ENCODE data around the gene VPS8.
A peak's percentile ranks its signal among the peaks of the same experiment; 100 is the strongest.

The VPS8 gene

DNA sequence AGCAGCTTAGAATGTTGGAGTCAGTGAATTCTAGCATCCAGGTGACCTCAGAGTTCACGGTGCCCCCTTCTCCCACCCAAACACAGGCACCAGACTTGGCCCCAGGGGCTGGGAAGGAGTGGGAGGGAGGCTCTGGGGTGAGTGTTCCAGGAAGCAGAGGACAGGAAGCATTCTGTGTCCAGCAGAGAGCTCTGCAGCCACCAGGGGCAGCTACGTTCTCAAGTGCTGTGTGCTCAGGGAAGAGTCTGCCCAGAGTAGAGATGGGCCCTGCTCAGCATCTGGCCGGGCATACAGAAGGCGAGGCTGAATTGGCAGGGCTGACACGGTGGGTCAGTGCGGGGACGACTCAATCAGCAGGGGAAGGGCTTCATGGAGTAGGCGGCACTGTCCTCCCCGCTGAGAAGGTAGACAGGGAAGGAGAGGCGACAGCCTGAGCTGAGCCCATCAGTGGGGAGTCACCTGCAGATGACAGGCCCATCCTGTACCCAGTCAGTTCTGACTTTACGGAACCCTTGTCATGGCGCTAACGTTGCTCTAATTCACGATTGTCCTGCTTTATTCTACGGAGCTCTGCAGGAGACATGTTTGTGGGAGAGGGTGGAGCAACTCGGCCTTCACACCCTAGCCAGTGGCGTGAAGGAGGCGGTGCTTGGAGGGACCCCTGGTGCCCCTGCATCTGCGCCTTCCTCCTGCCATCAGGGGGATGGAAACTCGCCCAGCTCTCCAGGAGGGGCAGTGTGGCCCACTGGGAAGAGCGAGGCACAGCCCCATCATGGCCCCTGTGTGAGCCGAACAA is 258.7 kb downstream of the VPS8 start:
- DNase-seq (ENCODE audit: low read depth), result no peak
- TF ChIP-seq, protein P1, sequence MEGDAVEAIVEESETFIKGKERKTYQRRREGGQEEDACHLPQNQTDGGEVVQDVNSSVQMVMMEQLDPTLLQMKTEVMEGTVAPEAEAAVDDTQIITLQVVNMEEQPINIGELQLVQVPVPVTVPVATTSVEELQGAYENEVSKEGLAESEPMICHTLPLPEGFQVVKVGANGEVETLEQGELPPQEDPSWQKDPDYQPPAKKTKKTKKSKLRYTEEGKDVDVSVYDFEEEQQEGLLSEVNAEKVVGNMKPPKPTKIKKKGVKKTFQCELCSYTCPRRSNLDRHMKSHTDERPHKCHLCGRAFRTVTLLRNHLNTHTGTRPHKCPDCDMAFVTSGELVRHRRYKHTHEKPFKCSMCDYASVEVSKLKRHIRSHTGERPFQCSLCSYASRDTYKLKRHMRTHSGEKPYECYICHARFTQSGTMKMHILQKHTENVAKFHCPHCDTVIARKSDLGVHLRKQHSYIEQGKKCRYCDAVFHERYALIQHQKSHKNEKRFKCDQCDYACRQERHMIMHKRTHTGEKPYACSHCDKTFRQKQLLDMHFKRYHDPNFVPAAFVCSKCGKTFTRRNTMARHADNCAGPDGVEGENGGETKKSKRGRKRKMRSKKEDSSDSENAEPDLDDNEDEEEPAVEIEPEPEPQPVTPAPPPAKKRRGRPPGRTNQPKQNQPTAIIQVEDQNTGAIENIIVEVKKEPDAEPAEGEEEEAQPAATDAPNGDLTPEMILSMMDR (IDR thresholded peaks at IDR 0.05; ENCODE audit: low read depth, low read length, missing control alignments), result peak; percentile 29
- H3K4me3 ChIP-seq (ENCODE audit: low read depth, low read length), result no peak overlapping the region
- in situ Hi-C loops (cut with HindIII; ENCODE audit: low sequenced_read_pairs), result no loop called here

DNA sequence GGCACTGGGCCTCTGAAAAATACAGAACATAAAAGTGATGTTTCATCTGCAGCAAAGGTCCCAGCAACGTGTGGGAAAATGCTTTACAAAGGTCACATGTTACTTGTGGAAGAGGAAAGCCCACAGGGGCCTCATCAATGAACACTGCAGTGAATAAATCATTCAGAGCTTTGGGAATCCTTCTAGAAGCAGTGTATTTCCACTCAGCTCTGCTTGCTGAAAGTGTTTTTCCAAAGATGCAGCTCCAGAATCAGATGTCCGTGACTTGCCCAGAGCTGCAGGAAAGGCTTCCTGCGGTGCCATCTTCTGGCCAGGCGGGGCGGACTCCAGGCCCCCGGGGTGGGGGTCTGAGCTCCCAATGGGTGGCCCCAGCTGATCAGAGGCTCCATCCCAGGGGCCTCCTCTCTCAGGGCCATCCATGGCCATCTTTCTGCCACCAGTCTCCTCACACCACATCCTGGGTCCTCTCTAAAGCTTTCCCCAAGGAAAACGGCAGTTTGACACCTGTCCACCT is 259.4 kb downstream of the VPS8 start:
- DNase-seq (ENCODE audit: low read depth), result no peak
- in situ Hi-C loops (cut with HindIII; ENCODE audit: low sequenced_read_pairs), result no loop called here
- H3K4me3 ChIP-seq (ENCODE audit: low read depth, low read length), result no peak overlapping the region
- TF ChIP-seq, protein P1 (IDR thresholded peaks at IDR 0.05; ENCODE audit: low read depth, low read length, missing control alignments), result no peak

DNA sequence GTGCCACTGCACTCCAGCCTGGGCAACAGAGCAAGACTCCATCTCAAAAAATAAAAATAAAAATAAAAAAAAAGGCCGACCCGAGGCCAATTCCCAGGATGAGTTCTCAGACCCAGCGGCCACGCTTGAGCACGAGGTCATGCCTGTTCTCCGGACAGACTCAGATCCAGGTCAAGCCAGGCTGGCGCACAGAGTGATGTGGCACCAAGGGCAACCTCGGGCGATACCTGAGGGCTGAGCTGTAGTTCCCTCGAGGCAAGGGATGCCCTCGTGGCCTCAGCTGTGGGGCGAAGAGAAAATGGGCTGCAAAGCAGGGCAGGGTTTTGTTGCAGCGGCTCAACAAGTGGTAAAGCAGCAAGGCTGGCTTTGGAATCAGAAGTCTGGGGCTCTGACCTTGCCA is 263.6 kb downstream of the VPS8 start:
- no peak for DNase-seq (ENCODE audit: low read depth)
- TF ChIP-seq, protein P1 (IDR thresholded peaks at IDR 0.05; ENCODE audit: low read depth, low read length, missing control alignments), result no peak
- in situ Hi-C loops (cut with HindIII; ENCODE audit: low sequenced_read_pairs), result loop anchor here (5.0 kb wide), 1 partner anchor 33 kb away; no protein-coding TSS in a partner anchor
- no peak overlapping the region for H3K4me3 ChIP-seq (ENCODE audit: low read depth, low read length)

DNA sequence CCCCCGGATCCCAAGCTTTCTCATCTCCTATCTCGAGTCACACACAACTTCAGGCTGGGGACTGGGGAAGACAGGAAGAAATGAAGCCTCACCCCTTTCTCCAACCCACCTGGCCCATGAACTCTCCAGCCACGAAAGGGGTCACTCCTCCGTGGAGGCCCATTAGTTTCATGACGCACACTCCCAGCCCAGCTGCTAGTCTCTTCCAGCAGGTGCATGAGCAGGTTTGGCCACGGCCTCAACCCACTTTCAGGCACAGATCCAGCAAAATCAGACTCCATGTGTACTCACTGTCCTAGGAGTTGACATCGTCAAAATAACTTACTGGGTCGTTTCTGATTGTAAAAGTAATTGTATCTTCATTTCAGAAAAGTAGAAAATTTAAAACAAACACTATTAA is 264.3 kb downstream of the VPS8 start:
- TF ChIP-seq, protein P1 (IDR thresholded peaks at IDR 0.05; ENCODE audit: low read depth, low read length, missing control alignments), result no peak
- DNase-seq (ENCODE audit: low read depth), result no peak
- H3K4me3 ChIP-seq (ENCODE audit: low read depth, low read length), result no peak overlapping the region
- in situ Hi-C loops (cut with HindIII; ENCODE audit: low sequenced_read_pairs), result loop anchor here (5.0 kb wide), 1 partner anchor 34 kb away; no protein-coding TSS in a partner anchor

DNA sequence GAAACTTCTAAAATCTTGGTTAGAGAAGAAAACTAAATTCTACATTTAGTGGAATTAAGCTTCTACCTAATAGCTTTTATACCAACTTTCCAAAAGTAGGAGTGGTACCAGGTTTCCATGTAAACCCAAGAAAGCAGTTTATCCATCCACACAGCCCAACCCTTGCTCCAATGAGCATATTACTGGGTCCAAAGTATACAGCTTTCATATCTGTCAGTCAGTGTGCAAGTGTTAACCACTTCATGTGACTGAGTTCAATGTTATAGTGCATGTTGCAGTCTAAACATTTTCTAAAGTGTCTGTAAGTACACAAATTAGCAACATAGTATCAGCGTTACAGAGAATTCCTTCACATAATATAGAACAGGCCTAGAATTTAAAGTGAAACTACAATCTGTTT is 267.7 kb downstream of the VPS8 start:
- no peak for DNase-seq (ENCODE audit: low read depth)
- no peak overlapping the region for H3K4me3 ChIP-seq (ENCODE audit: low read depth, low read length)
- TF ChIP-seq, protein P1 (IDR thresholded peaks at IDR 0.05; ENCODE audit: low read depth, low read length, missing control alignments), result no peak
- in situ Hi-C loops (cut with HindIII; ENCODE audit: low sequenced_read_pairs), result loop anchor here (5.0 kb wide), 1 partner anchor 37 kb away; no protein-coding TSS in a partner anchor

DNA sequence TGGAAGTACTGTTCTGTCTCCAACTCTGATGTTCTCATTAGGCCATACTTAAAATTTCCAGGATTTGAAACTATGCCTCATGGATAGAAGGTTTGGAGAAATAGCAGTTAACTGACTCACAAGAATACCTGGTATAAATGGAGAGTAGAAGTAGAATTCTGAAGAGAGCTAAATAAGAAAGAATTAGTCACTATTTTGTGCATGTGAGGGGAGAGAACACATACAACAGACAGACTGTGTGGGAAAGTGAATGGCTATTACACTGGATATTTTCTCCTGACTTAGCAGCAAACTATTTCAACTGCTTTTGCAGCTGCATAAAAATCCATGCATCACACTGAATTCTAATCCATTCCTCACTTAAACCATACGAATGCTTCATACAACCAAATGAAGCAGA is 269.6 kb downstream of the VPS8 start:
- in situ Hi-C loops (cut with HindIII; ENCODE audit: low sequenced_read_pairs), result no loop called here
- DNase-seq (ENCODE audit: low read depth), result no peak
- H3K4me3 ChIP-seq (ENCODE audit: low read depth, low read length), result no peak overlapping the region
- TF ChIP-seq, protein P1 (IDR thresholded peaks at IDR 0.05; ENCODE audit: low read depth, low read length, missing control alignments), result no peak
